Superior temporal gyrus (tissue), 1 donor: Measurements from ENCODE around the gene BMP10.

Source experiments
- DNase-seq: peaks from one replicate; pipeline ENCODE4 v3.0.0-alpha.2; 2016; ENCODE audit errors: extremely low spot score

The BMP10 gene

DNA sequence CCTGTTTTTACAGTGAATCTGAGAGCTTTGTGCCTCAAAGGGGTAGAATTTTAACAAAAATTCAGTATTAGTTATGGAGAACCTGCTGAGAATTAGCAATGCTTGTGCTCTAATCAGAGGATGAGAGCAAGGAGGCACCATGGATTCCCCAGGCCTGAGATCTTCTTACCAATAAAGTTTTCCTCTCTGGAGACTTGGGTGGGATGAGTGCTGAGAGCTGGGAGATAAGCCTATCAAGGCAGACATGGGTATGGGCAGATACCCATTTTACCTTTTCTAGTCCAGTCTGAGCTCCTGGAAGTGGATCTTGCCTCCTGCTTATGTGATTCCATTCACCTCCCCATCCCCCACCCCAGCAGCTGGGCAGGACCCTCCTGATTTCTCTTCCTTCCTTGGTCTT lies 53.9 kb downstream of the BMP10 start:
- no peak for DNase-seq
